ENCODE data around the gene RHOT2.
A peak's percentile ranks its signal among the peaks of the same experiment; 100 is the strongest.

Gene RHOT2

DNA sequence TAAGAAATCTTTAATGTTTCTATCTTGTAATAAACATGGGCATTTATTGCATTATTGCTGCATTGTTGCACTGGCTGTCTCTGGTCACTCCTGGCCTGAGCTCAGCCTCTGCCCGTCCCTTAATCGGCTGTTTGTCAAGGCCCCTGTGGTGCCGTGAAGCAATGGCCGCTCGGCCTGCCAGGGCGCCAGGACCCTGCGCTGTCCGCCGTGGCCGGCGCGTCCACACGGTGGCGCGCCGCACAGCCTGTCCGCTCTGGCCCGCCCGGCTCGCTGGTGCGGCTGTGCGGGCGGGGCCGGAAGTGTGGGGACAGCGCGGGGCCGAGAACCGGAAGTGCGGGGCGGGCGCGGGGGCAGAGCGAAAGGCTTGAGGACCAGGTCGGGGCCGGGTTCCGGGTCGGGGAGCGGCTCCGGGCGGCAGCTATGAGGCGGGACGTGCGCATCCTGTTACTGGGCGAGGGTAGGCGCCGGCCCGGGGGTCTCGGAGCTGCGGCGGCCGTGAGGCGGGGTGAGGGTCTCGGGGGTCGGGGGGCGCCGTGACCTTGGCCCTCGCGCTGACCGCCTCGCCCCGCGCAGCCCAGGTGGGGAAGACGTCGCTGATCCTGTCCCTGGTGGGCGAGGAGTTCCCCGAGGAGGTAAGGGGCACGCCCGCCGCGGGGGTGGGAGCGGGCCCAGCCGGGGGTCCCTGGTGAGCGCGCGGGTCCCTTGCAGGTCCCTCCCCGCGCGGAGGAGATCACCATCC, at the start of gene RHOT2:
Gene RHOT2 (plus strand): TSS at position 353 of the 739 bp plus-strand sequence. CDS start 68 bp downstream, at position 421.
- H3K4me1 ChIP-seq (ENCODE audit: control insufficient read depth in 1 of 2, insufficient read depth in 1 of 2, low read depth in 1 of 2, low read length in 1 of 2) = peaks cover 17 to 22% of the 10 kb centered on the region in 2 experiments
- no peaks in the 10 kb centered on the region for H3K9me3 ChIP-seq
- peak; percentile 99 for TF ChIP-seq CTCF (IDR thresholded peaks at IDR 0.05)
- H3K4me3 ChIP-seq (ENCODE audit: low read depth in 1 of 2, low read length in 1 of 2) = peak within 1 kb of the TSS; percentile 68 to 98
- H3K27ac ChIP-seq = peak within 1 kb of the TSS; percentile 83
- peaks cover 39% of the 10 kb centered on the region for H3K36me3 ChIP-seq
- no peaks in the 10 kb centered on the region for H3K27me3 ChIP-seq

DNA sequence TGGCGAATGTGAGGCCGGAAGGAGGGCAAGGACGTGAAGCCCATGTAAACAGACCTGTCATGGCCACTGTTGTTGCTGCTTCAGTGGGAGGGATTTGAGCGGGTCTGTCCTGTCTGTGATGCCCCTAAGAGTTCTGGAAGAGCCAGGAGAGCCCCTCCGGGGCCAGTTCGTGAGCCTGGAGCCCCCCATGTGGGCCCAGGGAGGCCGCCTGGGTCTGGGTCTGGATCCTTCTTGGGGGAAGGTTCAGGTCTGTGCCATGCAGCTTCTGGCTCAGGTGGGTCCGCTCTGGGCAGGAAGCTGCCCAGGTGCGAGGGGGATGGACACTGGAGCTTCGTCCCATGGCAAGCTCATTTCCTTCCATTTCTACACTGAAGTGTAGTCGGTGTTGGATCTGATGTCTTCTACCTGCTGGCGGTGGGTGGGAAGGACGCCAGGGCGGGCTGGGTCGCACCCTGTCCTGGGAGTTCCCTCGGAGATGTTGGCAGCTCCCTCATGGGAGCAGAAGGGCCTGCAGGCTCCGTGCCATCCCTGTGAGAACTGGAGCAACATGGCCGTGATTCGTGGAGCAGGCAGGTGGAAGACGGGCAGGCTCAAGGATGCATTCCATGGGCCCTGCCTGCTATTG, 48.3 kb upstream of the RHOT2 start:
- Histone ChIP-seq H3K27me3 (no peaks in the 10 kb centered on the region), H3K4me3 (ENCODE audit: low read depth in 1 of 2, low read length in 1 of 2) (no peak overlapping the region), H3K9me3 (no peaks in the 10 kb centered on the region), H3K4me1 (ENCODE audit: control insufficient read depth in 1 of 2, insufficient read depth in 1 of 2, low read depth in 1 of 2, low read length in 1 of 2) (no peaks in the 10 kb centered on the region), H3K36me3 (peaks cover 66% of the 10 kb centered on the region), H3K27ac (no peak overlapping the region)
- no peak for TF ChIP-seq CTCF (IDR thresholded peaks at IDR 0.05)

DNA sequence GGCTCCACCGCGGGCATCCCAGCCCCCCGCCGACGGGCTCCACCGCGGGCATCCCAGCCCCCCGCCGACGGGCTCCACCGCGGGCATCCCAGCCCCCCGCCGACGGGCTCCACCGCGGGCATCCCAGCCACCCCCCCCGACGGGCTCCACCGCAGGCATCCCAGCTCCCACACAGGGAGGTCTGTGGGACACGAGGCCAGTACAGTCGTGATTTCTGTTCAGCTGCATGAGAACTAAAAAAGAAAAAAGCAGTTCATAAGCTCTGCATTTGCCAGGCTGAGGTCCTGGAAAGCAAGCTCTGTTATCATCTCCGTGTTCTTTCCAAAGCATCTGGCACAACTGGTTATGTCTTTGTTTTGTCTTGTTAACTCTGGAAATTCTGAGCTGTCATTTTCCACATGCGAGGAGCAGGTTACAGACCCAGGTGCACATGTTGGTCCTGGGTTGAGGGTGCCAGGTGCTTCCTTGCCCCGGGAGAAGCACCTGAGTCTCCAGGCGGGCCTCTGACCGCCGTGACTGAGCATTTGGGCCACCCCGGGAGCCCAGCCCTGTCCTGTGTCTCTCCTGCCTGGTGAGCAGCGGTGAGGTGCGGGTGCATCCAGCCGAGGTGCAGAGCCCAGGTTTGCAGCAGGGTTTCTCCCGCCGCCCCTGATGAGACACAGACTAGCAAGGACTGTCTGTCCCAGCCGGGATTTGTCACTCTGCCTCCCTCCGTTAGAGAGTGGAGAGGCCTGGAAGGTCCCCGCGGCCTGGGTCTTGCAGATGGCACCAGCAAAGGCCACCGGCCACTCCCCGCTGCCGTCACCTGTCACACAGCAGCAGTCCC, 47.0 kb upstream of the RHOT2 start:
- H3K27ac ChIP-seq = no peak overlapping the region
- peaks cover 72% of the 10 kb centered on the region for H3K36me3 ChIP-seq
- H3K4me3 ChIP-seq (ENCODE audit: low read depth in 1 of 2, low read length in 1 of 2) = no peak overlapping the region
- no peak for TF ChIP-seq CTCF (IDR thresholded peaks at IDR 0.05)
- no peaks in the 10 kb centered on the region for H3K9me3 ChIP-seq
- H3K4me1 ChIP-seq (ENCODE audit: control insufficient read depth in 1 of 2, insufficient read depth in 1 of 2, low read depth in 1 of 2, low read length in 1 of 2) = no peaks in the 10 kb centered on the region
- no peaks in the 10 kb centered on the region for H3K27me3 ChIP-seq

DNA sequence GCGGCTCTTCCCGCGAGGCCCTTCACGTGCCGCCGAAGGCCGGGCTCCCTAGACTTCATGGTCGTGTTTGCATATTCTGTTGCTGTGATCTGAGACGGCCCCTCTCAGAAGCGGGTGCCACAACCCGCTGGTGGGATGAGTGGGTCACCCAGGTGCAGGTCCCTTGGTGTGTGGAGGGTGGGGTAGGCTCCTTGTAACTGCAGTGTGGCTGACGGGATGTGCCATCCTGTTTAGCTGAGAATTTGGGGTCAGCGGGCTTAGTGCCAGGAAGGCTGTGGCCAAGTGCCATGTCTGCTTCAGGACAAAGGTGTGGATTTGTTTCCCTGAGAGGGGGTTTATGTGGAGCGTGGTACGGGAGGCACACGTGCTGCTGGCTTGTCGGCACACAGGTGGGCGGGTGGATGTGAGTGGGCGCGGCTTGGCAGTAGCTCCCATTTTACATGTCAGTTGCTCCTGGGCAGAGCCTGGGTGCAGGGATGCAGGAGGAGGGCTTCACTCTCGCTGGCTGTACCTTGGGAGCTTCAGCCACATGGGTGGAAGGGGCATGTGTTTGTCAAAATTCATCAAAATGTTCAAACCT, 46.3 kb upstream of the RHOT2 start:
- Histone ChIP-seq H3K27me3 (no peaks in the 10 kb centered on the region), H3K27ac (no peak overlapping the region), H3K36me3 (peaks cover 76% of the 10 kb centered on the region), H3K4me3 (ENCODE audit: low read depth in 1 of 2, low read length in 1 of 2) (no peak overlapping the region), H3K4me1 (ENCODE audit: control insufficient read depth in 1 of 2, insufficient read depth in 1 of 2, low read depth in 1 of 2, low read length in 1 of 2) (no peaks in the 10 kb centered on the region), H3K9me3 (no peaks in the 10 kb centered on the region)
- no peak for TF ChIP-seq CTCF (IDR thresholded peaks at IDR 0.05)

DNA sequence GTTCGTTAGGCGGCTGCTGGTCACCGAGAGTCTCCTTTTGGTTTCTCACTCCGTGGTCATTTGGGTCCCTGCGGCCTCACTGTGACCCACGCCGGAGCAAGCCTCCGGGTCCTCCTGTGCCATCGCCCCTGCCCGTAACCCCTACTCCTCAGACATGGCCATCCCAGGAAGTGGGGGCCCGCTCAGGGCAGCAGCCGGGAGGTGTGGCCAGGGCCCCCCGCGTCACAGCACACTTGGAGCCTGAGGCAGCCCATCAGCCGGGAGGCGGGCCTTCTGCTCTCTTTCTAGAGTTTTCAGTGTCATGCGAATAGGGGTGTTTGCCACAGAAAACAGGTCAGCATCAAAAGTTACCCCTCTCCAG, 45.0 kb upstream of the RHOT2 start:
- no peak for TF ChIP-seq CTCF (IDR thresholded peaks at IDR 0.05)
- no peaks in the 10 kb centered on the region for H3K27me3 ChIP-seq
- H3K4me1 ChIP-seq (ENCODE audit: control insufficient read depth in 1 of 2, insufficient read depth in 1 of 2, low read depth in 1 of 2, low read length in 1 of 2) = no peaks in the 10 kb centered on the region
- H3K27ac ChIP-seq = no peak overlapping the region
- H3K9me3 ChIP-seq = no peaks in the 10 kb centered on the region
- H3K36me3 ChIP-seq = peaks cover 76% of the 10 kb centered on the region
- no peak overlapping the region for H3K4me3 ChIP-seq (ENCODE audit: low read depth in 1 of 2, low read length in 1 of 2)
